GM19035 (cell line): ENCODE results near the gene ATXN1.

Experiments
- ATAC-seq: cut with Tn5 transposase; IDR thresholded peaks from one replicate; pipeline ENCODE4 v1.9.1; 2021; ENCODE audit not compliant: unreplicated experiment

The ATXN1 gene

DNA sequence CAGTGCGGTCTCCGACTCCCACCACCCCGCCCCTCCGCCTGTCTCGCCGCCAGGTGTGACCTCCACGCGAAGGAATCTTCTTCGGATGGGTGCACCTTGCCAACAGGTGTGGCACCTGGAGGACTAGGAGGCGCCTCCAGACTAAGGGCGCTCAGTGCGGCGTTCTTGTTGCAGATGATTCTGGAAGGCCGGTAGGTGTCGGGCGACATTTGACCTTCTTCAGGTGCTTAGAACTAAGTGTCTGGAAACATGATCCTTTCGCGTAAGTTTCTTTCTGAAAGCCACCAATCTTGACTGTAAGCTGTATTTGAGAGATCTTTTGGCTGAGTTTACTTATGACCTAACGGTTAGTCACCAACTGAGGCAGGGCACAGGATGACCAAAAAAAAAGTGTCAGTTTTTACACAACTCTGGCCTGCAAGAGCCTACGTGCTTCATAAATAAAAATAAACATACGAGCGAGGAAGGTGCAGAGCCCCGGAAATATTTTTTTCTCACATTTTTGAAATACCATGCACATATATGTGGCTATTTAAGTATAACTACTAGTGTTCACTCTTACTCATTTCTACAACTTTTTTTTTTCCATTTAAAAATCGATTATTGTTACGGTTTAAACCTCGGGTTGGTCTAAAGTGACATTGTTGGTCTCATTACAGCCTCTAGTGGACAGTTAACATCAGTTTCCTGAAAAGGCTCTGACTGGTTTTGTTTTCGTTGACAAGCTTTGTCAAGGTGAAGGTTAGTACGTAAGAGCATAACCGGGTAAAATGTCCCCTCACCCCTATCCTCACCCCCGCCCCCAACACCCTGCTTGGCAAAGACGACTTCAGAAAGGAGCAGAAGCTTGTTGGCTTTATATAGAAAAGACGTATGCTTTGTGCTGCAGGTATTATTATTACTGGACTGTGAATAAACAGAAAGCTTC is 1.6 kb upstream of the ATXN1 start:
- peak; percentile 32 for ATAC-seq

DNA sequence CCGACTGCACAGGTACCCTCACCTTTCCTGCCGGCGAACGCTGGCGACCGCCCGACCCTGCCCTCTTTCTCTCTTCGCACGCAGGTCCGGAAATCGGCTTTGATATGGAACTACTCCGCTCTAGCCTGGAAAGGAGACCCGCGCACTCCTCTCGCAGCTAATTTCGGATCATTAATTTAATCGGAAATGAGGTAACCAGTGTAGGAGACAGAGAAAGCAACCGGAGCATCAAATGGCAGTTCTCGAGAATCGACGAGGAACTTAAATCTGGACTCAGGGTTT is 949 bp upstream of the ATXN1 start:
- ATAC-seq, result no peak

DNA sequence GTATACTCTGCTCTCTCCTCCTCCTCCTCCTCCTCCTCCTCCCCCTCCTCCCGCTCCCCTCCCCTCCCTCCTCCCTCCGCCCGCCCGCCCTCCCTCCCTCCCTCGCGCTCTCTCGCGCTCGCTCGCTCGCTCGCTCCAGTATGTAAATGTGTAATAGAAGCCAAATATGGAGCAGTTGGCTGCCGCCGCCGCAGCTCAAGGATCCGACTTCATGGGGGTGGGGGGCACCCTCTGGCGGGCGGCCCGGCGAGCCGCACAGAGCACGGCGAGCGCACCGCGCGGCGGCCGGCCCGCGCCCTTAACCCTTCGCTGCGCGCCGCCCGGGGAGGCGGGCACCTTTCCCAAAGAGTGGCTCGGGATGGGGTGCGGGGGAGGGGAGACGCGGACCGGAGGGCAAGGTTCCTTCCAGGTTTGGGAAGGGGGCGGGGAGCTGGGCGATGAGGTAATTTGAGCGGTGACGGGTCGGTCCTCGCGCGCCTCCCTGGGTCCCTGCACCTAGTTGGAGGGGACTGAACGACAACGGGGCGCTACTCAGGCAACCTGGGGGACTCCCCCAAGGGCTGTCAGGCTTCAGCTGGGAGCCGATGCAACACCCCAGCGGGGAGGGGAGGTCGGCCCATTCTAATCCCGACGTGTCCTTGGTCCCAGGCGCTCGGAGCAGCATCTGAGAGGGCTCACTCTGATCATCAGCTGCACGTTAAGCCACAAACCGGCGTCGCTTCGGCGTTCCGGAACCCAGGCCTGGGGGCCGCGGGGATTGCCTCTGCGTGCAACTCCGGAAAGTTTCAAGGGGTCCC is 409 bp upstream of the ATXN1 start:
- ATAC-seq, result peak; percentile 45

DNA sequence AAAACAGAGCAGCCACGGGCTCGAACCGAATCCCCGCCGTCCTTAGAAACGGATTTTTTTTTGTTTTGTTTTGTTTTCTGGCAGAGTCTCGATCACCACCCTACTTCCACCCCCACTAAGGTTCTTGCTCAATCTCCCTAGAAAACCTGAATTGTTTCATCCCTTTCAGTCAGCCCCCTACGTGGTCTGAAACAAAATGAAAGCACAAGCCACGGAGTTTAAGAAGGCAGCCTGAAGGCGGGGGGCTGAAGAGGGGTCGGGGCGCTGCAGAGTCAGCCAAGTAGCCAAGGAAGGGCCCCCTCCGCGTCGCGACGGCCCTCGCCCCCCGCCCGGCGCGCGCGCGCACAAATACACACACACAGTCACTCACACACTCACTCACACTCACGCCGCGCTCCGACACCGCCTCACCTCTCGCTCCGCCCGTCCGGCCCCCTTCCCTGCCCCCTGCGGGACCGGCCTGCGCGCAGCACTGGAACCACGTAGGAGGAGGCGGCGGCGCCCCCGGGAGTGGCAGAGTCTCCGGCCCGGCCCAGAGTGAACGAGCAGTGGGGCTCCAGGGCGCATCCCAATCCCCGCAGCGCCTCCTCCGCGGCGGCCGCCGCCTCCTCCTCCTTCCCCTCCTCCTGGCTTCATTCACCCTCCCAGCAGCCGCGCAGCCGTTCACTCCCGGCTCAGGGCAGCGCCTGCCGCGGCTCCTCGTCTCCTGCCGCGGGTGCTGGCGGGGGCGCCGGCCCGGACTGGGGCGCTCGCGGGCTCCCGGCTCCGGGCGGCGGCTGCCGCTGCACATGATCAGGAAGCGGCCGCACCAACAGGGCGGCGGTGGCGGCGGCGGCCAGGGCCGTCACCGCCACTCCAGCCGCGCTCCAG is 1.4 kb downstream of the ATXN1 start:
- peak; percentile 43 for ATAC-seq

DNA sequence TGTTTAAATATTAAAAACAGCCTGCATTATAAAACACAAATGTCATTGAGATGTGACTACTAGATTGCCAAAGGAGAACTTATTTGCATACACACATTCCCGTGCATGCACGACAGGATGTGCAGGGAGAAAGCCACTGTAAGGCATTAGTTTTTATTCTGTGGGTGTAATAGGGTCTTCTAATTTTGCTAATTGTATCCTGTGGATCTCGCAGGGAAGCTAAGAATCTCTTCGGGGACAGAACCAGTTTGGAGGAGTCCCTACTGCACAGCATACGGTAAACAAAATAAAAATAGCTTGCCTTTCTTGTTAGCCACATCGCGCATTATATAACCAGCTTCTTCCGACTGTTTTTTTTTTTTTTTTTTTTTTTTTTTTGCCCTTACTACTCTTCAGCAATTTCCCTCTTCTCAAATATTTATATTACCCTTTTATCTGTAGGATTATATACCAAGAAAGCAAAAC is 2.0 kb downstream of the ATXN1 start:
- ATAC-seq, result no peak

DNA sequence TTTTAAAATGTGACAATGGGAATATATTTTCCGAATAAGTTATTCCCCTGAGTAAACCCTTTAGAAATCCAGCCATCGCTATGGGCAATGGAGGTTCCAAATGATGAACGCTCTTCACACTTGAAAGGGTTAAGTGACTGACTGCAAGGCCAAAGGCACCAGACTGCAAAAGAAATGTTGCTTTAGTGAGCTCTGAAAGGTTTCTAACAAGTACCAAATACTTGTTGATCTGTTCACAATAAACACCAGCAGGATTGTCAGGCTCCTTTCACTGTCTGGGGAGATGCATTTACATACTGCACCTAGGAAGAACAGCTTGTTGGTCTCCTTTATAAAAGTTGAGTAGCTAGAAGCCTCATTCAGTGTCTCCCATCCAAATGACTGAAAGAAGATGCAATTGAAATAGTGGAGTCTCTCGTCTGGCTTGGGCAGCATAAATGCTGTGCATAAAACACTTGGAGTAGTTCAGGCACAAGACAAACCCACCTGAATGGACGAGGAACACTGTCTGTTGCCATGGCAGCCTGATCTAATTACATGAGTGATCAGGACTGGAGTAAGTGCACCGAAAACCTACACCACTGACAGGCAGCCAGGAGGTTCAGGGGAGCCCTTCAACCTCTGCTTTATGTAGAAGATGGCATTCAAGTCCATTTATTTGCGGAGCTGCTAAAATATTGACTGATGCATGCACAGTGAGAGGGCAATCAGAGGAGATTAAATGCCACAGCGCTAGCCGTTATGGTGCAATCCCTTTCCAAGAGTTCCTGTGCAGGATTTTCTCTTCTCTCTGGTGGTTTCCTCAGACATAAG is 2.9 kb downstream of the ATXN1 start:
- ATAC-seq, result no peak

DNA sequence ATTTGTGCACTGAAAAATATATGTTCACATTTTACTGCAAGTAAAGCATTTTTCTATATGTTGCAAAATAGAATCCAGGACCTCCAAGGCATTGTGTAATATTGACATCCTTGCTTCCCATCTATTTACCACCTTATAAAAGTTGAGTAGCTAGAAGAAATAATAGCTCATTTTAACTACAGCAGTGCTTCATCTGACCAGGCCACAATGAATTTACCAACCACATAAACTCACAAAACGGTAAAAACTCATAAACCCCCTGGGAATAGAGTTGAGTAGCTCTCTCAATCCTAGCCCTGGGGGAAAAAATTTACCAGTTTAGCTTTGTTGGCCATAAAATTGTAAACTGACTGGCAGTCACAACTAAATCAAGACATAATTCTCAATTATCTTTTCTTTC is 3.9 kb downstream of the ATXN1 start:
- ATAC-seq, result no peak

DNA sequence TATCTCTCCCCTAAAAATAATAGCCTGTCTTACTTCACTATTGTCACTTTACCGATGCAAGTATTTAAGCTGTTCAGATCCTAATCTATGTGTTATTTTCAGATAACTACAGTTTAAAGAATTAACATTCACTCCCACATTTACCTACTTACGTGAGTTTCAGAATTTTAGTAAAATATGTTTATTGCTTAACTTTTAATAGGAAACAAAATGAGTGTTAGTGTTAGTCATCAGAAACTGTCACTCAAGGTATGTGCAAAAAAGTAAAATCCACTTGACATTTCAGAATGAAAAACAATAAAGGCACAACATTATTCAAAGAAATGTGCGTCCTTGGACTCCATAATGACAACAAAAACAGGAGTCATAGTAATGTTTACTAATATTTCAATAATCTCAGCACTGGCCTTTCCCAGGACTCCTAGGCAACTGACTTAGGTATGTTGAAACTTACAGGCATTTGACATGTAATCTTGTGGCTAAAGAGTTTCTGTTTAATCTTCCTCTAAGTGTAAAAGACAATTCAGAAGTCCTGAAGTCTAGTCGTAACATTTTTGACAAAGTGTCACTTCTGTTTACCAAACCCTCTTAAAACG is 4.5 kb downstream of the ATXN1 start:
- no peak for ATAC-seq

DNA sequence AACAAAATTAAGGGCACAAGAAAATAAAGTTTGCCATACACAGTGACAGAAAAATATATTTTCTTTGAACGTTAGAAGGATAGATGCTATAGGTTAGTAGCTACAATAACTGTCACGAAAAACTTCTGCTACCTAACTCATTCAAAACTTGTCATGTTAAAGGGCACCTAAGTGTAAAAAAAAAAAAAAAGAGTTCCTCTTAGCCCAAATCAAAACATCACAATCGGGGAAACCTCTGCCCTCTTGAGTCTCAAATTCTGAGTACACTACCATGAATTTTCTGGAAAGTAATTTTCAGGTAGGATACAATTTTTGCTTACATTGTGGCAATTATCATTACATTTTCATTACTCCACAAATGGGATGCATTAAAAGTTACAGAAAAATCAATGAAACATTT is 5.7 kb downstream of the ATXN1 start:
- ATAC-seq, result no peak

DNA sequence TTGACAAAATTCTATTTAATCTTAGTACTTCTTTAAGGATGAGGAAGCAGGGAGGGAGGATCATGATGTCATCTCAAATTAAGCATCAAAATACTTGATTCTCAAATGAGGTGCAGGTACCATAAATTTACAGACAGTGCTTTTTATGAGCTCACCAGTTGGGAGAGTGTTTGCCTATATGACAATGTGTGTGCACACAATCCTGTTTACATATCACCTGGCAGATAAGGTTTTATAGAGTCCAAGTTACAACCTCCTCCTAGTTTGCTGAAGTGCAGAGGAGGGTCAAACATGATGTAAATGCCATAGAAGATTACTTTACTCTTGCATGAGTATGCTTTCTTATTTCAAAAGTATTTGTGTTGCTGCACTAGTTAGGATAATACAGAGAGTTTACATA is 6.4 kb downstream of the ATXN1 start:
- ATAC-seq, result no peak

DNA sequence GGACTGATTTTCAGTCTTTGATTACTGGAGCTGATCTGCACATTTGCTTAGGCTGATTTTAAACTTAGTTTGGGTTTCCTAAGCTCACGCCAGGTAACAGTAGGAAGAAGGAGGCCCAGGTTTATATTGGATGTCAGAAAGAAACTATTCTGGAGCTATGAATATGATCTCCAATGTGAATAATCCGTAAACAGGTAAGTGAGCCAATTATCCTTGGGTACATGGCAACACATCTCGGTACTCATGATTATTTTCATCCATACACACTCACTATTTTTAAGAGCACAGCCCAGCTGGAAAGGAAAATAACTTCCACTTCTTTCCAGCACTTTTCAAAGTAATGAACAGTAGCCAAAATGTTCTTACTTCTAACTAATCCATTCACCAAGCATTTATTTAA is 7.0 kb downstream of the ATXN1 start:
- ATAC-seq, result no peak

DNA sequence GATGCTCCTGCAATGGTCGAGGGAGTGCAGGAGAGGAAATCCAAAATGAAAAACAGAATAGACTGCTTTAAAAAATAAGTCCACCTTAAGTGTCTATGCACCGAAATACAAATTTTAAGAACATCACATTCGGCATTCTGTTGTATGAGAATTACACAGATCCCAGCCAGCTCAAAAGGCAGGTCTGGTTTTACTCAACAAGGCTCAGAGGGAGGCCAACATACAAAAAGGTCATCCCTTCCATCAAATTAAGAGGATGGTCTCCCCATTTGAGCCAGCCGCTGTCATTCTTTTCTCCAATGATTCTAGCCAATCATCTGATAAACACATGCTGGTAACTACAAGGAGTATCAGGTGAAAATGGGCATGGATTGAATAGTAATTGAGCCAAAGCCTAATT is 7.9 kb downstream of the ATXN1 start:
- ATAC-seq, result no peak

DNA sequence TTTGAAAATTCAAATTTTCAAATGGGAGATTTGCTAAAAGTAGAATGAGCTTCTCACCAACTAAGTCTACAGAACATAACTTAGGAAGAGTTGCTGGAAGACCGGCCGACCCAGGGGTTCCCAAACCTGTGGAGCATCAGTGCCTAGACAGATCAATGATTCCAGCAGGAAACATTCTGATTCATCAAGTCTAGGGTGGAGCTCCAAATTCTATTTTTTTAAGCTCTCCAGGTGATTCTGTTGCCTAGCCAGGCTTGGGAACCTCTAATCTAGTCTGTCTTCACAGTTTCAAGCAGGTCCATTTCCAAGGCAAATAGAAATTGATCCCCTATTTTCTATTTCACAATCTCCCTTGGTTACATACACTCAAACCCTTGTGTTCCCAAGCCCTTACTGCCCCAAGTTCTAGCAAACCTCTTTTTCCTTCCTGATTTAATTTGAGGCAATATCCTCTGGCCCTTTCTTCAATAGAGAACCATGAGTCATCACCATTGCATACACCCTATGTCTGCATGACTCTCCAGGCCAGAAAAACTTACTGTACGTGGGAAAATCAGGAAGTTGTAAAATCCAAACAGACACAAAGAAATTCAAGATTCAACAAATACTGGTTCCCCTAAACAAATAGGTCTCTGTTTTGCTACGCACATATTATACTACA is 8.9 kb downstream of the ATXN1 start:
- ATAC-seq, result no peak

DNA sequence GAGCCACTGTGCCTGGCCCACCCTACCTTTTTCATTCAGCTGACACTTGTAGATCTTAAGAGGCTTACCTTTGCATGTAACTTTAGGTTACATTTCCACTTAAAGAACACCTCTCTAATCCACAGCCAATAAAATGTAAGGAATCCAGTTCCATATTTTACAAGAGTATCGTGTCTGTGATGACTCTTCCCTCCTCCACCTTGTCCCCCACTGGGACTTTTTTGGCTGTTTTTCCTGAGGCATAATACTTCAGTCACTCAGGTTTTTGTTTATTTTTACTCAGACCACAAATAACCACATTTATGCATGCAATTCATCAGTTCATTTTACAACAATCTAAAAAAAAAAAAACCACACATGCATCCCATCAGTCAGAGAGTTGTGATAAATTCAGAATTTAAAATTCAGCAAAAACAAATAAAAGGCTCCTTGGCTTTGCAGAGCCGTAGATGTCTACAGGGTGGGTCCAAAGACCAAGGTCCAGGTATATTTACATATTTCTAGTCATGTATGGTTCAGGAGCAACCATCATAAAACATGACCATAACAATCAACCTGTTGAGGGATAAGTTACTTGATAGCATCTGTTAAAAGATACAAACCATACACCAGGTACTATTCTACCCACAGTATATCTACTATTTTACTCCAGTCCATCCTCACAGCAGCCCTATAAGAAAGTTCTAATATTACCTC is 9.9 kb downstream of the ATXN1 start:
- no peak for ATAC-seq

DNA sequence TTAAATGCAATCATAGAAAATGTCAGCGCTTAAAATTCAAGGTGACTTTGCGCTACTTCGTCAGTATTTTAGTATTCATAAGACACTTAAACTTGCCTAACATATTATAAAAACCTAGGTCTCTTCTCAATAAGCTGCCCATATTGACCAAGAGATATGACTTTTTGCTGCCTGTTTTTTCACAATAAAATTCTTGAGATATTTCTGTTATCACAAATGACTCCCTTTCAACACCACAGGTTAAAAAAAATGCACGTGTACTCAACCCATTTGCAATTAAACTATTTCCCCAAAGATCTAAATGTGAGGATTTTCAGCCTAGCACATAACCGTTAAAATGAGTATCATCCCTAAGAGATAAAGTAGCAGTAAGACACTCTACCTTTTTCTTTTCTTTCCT is 10.7 kb downstream of the ATXN1 start:
- no peak for ATAC-seq

DNA sequence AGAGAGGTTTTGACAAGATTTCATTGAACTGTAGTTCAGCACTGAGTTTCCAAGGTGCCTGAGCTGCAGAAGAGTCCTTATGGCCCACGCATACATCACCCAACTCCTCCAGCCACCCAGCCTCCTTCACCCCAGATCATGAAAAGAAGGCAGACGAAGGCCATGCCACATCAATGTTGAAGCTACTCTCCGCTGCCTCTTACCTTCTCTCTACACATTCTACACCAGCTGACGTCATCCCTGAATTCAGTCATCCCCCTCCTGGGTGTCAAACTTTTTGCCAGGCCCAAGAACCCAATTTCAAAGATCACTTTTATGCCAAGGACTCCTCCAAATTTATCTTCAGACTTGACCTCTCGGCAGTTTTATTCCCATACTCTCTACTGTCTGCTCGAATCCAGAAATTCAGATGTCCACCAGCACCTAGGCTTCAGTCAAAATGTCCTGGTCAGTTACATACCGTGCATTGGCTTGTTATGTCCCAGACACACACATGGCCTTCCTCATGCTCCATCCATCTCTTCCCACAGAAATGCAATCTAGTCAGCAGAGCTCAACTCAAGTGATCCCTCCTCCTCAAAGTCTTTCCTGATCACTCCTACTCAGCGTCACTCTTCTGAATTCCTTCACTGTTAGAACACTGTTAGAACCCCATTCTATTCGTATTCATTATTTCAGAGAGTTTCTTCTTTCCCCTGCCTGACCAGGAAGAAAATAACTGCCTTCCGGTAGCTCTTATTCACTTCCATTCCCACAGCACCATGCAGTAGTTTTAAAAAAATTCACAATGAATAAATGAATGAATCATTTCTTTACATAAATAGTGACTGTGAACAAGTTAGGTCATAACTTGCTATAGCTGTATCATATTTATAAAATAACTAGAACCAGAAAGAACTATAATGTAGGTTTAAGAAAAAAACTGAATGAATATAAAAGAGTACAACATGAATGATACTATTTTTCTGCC is 11.5 kb downstream of the ATXN1 start:
- ATAC-seq, result no peak

DNA sequence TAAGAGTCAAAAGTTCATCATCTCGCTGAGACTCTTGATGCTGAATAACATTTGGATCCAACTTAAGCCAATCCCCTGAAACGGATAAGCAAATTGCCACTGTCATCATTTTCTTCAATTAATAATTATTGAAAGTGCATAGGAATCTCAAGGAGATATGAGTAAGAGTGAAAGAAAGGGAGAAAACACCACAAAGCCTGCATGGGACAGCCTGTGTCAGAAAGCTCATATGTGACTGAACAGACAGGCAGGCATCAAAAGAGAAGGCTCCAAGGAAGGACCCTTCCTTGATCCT is 13.3 kb downstream of the ATXN1 start:
- no peak for ATAC-seq
